Prostate gland (tissue), 2 donors: ENCODE results near the gene TIE1. TPM values are rescaled to one million over a fixed set of nuclear protein-coding genes. Genes with fewer than 3 reads are reported as not detected.

ENCODE experiments used
- DNase-seq: peaks from one replicate; pipeline ENCODE4 v3.0.0-alpha.2; 2019; ENCODE audit warnings: low spot score
- H3K27ac ChIP-seq, 2 donors: fragments of 200-600 bp; sonication (generic); 2 replicates each; pipeline ENCODE4 v1.5.1; 2017 to 2019
- H3K27me3 ChIP-seq: fragments of 200-600 bp; sonication (generic); replicated peaks from 2 replicates; pipeline ENCODE4 v1.5.1; 2019; ENCODE audit not compliant: insufficient read depth
- H3K36me3 ChIP-seq, 2 donors: fragments of 200-600 bp; sonication (generic); 1 replicate in 1 of 2; 2 replicates in 1 of 2; pipeline versions ENCODE4 v1.5.1 to v1.8.1; 2017 to 2019
- H3K4me1 ChIP-seq: fragments of 200-600 bp; sonication (generic); replicated peaks from 2 replicates; pipeline ENCODE4 v1.5.1; 2019
- H3K4me3 ChIP-seq, 2 donors: fragments of 200-600 bp; sonication (generic); 2 replicates each; pipeline ENCODE4 v1.5.1; 2017 to 2019
- H3K9me3 ChIP-seq: fragments of 200-600 bp; sonication (generic); 2 replicates; pipeline ENCODE4 v1.5.1; 2017
- POLR2A ChIP-seq: fragments of 450-650 bp; IDR thresholded peaks from one replicate; pipeline ENCODE4 v1.6.1; 2016; ENCODE audit warnings: antibody characterized with exemption, mild to moderate bottlenecking
- POLR2AphosphoS5 ChIP-seq: sonication (generic); formaldehyde crosslinking; IDR thresholded peaks from one replicate; pipeline ENCODE4 v1.6.1; 2017; ENCODE audit warnings: antibody characterized with exemption
- WGBS: methylation state at CpG from one replicate; pipeline ENCODE4 v1.1.5; 2018; 5-methylcytosine and 5-hydroxymethylcytosine counted together
- intact Hi-C: fragments of 100-400 bp; cut with DNase I; formaldehyde crosslinking; loops from one replicate; pipeline ENCODE4 v1.14.2; 2022
- total RNA-seq, 2 donors: library from RNA; depleted of rRNA; stranded (reverse); fragments of >200 nt; gene quantifications; one replicate each; pipeline ENCODE4 v1.1.0, GENCODE V29; 2016
- TF ChIP-seq, protein P1 (sequence below), 4 experiments: fragments of 200-600 bp in 2 of 4; fragments of 450-650 bp in 2 of 4; sonication (generic) in 2 of 4; IDR thresholded peaks; 1 replicate in 3 of 4; 2 replicates in 1 of 4; pipeline ENCODE4 v1.5.1; 2016 to 2019; ENCODE audit warnings: antibody characterized with exemption in 4 of 4, mild to moderate bottlenecking in 2 of 4, moderate library complexity in 2 of 4

TIE1 gene
- total RNA-seq, 2 donors from 2014 or later, result 18.7 to 21.7 TPM

DNA sequence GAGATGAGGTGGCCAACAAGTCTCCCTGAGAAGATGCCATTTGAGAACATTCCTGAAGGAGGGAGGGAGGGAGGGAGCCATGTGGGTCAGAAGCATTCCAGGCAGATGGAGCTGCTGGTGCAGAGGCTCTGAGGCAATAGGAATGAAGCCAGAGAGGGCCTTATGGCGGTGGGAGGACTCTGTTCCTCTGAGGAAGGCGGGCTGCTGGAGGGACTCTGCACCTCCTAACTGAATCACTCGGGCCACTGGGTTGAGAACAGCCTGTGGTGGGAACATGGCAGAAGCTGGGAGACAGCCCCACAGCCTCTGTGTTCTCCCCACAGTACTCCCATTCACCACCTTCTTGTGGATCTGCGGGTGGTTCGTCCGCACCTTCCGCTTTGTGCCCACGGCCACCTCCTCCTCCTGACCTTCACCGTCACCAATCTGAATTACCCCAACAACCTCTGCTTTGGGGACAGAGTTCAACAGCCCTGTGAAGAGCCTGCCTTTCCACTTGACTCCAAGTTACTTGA is 33.4 kb upstream of the TIE1 start:
- H3K27ac ChIP-seq, result no peak overlapping the region
- no peak overlapping the region for H3K4me3 ChIP-seq
- no peaks in the 10 kb centered on the region for H3K27me3 ChIP-seq
- no peak for DNase-seq
- no peaks in the 10 kb centered on the region for H3K36me3 ChIP-seq
- intact Hi-C loops, result no loop called here
- WGBS, result 82% methylated on average over 9 of the region's 9 CpGs
- TF ChIP-seq POLR2A (no peak), POLR2AphosphoS5 (no peak)
- TF ChIP-seq, protein P1, sequence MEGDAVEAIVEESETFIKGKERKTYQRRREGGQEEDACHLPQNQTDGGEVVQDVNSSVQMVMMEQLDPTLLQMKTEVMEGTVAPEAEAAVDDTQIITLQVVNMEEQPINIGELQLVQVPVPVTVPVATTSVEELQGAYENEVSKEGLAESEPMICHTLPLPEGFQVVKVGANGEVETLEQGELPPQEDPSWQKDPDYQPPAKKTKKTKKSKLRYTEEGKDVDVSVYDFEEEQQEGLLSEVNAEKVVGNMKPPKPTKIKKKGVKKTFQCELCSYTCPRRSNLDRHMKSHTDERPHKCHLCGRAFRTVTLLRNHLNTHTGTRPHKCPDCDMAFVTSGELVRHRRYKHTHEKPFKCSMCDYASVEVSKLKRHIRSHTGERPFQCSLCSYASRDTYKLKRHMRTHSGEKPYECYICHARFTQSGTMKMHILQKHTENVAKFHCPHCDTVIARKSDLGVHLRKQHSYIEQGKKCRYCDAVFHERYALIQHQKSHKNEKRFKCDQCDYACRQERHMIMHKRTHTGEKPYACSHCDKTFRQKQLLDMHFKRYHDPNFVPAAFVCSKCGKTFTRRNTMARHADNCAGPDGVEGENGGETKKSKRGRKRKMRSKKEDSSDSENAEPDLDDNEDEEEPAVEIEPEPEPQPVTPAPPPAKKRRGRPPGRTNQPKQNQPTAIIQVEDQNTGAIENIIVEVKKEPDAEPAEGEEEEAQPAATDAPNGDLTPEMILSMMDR (IDR thresholded peaks at IDR 0.05), result no peak
- H3K4me1 ChIP-seq, result no peaks in the 10 kb centered on the region
- H3K9me3 ChIP-seq, result no peaks in the 10 kb centered on the region

DNA sequence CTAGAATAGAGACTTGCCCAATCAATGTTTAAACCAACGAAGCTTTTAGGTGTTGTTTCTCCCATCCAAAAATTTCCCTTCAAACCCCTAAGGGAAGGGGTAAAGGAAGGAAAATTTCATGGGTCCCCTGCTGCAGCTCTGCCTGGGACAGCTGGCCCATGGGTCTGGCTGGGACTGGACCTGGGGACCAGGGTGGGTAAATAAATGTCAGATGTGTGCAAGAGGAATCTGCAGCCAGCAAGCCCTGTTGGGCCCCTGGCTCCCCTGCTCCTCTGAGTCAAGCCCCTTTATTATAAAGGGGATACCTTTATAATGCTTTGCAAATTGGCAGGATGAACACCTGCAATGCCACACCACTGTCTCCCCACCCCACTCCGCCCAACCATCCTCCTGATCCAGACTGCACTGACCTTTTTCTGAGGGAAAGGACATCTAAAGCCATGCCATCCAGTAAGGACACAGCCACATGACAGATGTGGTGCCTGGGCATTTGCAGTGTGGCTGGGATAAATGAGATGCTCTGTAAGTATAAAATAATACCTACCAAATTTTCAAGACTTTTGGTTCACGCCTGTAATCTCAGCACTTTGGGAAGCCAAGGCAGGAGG is 32.9 kb upstream of the TIE1 start:
- no peak for TF ChIP-seq POLR2AphosphoS5
- TF ChIP-seq, protein P1 (IDR thresholded peaks at IDR 0.05), result no peak
- no peak for TF ChIP-seq POLR2A
- no peak overlapping the region for H3K27ac ChIP-seq
- no peak overlapping the region for H3K4me3 ChIP-seq
- no peaks in the 10 kb centered on the region for H3K9me3 ChIP-seq
- no peaks in the 10 kb centered on the region for H3K27me3 ChIP-seq
- no peaks in the 10 kb centered on the region for H3K4me1 ChIP-seq
- intact Hi-C loops, result no loop called here
- no peak for DNase-seq
- no peaks in the 10 kb centered on the region for H3K36me3 ChIP-seq
- WGBS, result 87% methylated on average over 3 of the region's 3 CpGs

- H3K9me3 ChIP-seq, result no peaks in the 10 kb centered on the region
- peak; percentile 74 for DNase-seq
- peak within 1 kb of the TSS; percentile 73 to 75 for H3K27ac ChIP-seq
- 66% methylated on average over 7 of the region's 7 CpGs for WGBS
- intact Hi-C loops, result no loop called here
- H3K4me3 ChIP-seq, result peak within 1 kb of the TSS; percentile 13 to 30
- no peaks in the 10 kb centered on the region for H3K27me3 ChIP-seq
- no peaks in the 10 kb centered on the region for H3K36me3 ChIP-seq
- H3K4me1 ChIP-seq, result no peaks in the 10 kb centered on the region
- TF ChIP-seq, protein P1 (IDR thresholded peaks at IDR 0.05), result no peak
- peak; percentile 42 for TF ChIP-seq POLR2AphosphoS5
These were observed 31.0 kb upstream of the TIE1 start, which contains the start of gene TMEM125 for GRCh38 chr1:43269627-43270375. TMEM125 (plus strand) TSS chr1:43269983; CDS start chr1:43272723, 2,740 bp downstream.

GRCh38 chr1:43270421-43271095 is 30.2 kb upstream of the TIE1 start:
- Histone ChIP-seq H3K4me1 (no peaks in the 10 kb centered on the region), H3K9me3 (no peaks in the 10 kb centered on the region), H3K36me3 (no peaks in the 10 kb centered on the region), H3K27ac (peak overlapping the region; percentile 73 to 75), H3K27me3 (no peaks in the 10 kb centered on the region), H3K4me3 (peak overlapping the region; percentile 13 to 30)
- 7% methylated on average over 27 of the region's 29 CpGs for WGBS
- intact Hi-C loops, result no loop called here
- peak; percentile 86 for DNase-seq
- TF ChIP-seq, protein P1 (IDR thresholded peaks at IDR 0.05), result no peak
- TF ChIP-seq POLR2A (peak; percentile 76), POLR2AphosphoS5 (peak; percentile 64)
